ENCODE results near the gene ANXA11. TPM values are rescaled to one million over a fixed set of nuclear protein-coding genes. Genes with fewer than 3 reads are reported as not detected.

The ANXA11 gene
- total and polyA plus RNA-seq, 2 of the 8 experiments (the other 6 are each of a cell fraction or from before 2014, with no cell fraction given) = 40.5 to 84.9 TPM

GRCh38 chr10:80168679-80169380 is 36.5 kb downstream of the ANXA11 start:
- 0 out of 8 replicates have a peak, but pooled peaks cover 0 to 4% (median 0%) of the 10 kb centered on the region in 4 experiments for H3K36me3 ChIP-seq (ENCODE audit: control insufficient read depth in 2 of 4, insufficient read depth in 4 of 4, low read length in 3 of 4)
- H2BK20ac ChIP-seq (ENCODE audit: low read length) = no peak overlapping the region
- WGBS, 2 experiments (ENCODE audit: extremely low coverage in 1 of 2, insufficient coverage in 1 of 2, insufficient read length in 1 of 2, insufficient replicate concordance in 2 of 2, low coverage in 1 of 2, low lambda C conversion rate in 2 of 2, missing lambda C conversion rate in 1 of 2) = 83% methylated on average over 13 of the region's 13 CpGs; no CpG with 5 or more reads in 1 of the 2 experiments
- H4K20me1 ChIP-seq (replicated peaks in 1 of 2; ENCODE audit: control insufficient read depth in 1 of 2, insufficient read depth in 2 of 2, low read length in 2 of 2) = peaks cover 2% of the 10 kb centered on the region in 2 experiments
- H3K4me1 ChIP-seq (replicated peaks in 1 of 4; ENCODE audit: control insufficient read depth in 3 of 4, insufficient read depth in 4 of 4, low read length in 3 of 4) = peaks cover 4 to 16% (median 9%) of the 10 kb centered on the region in 4 experiments
- FAIRE-seq (no peak), DNase-seq (ENCODE audit: low read depth in 1 of 2, low spot score in 2 of 2) (peak in 1 of 2 experiments; percentile 77)
- H3K4ac ChIP-seq (replicated peaks; ENCODE audit: insufficient read length, low read depth, low read length) = no peak overlapping the region
- H3K56ac ChIP-seq (replicated peaks; ENCODE audit: insufficient read length, low read depth, low read length) = no peak overlapping the region
- no peak overlapping the region for H2BK120ac ChIP-seq (replicated peaks; ENCODE audit: low read depth, low read length)
- TF ChIP-seq PHF8 (conservative IDR thresholded peaks at IDR 0.05; ENCODE audit: low read depth, low read length) (no peak), RAD21 (IDR thresholded peaks at IDR 0.05 in 1 of 2, conservative IDR thresholded peaks at IDR 0.05 in 1 of 2; ENCODE audit: low read depth in 2 of 2, low read length in 2 of 2) (peak; percentile 63 to 72), CTCF (IDR thresholded peaks at IDR 0.05; ENCODE audit: control extremely low read depth in 1 of 3, insufficient read depth in 1 of 3, low read depth in 1 of 3, low read length in 3 of 3) (peak; percentile 60 to 65 (median 62)), ASH2L (IDR thresholded peaks at IDR 0.05; ENCODE audit: low read length) (no peak), RNF2 (IDR thresholded peaks at IDR 0.05; ENCODE audit: borderline replicate concordance, low read depth, low read length, missing control alignments, poor library complexity, severe bottlenecking) (no peak), JUND (IDR thresholded peaks at IDR 0.05; ENCODE audit: low read length) (no peak)
- H2BK5ac ChIP-seq (ENCODE audit: low read depth, low read length) = no peak overlapping the region
- no peak overlapping the region for H3K27ac ChIP-seq (ENCODE audit: low read depth, low read length)
- no peak overlapping the region for H3K4me2 ChIP-seq (ENCODE audit: insufficient read depth in 1 of 2, low read depth in 2 of 2, low read length in 2 of 2)
- no peak overlapping the region for H2AFZ ChIP-seq (ENCODE audit: low read length)
- no peak overlapping the region for H3K18ac ChIP-seq (ENCODE audit: extremely low read depth, low read length)
- H3K23ac ChIP-seq (ENCODE audit: insufficient read length) = no peak overlapping the region
- peaks cover 4% of the 10 kb centered on the region for H3K79me1 ChIP-seq (ENCODE audit: low read depth, low read length)
- POLR2A ChIA-PET (ENCODE audit: partially characterized antibody) = no interaction called here
- no peaks in the 10 kb centered on the region for H3K9me3 ChIP-seq (ENCODE audit: insufficient read depth in 2 of 2, low read depth in 1 of 2, low read length in 1 of 2)
- H3K4me3 ChIP-seq (ENCODE audit: extremely low read depth in 1 of 4, insufficient read depth in 2 of 4, low read depth in 3 of 4, low read length in 4 of 4) = no peak overlapping the region
- CTCF ChIA-PET (ENCODE audit: partially characterized antibody) = interaction anchor here (0.6 to 5.8 kb wide), 17 partner anchors 8 to 53 kb away, joined by 3 to 59 read pairs (median 5); no protein-coding TSS in a partner anchor
- no peaks in the 10 kb centered on the region for H3K79me2 ChIP-seq (ENCODE audit: control insufficient read depth in 1 of 2, insufficient read depth in 2 of 2, low read length in 2 of 2)
- H3K23me2 ChIP-seq (ENCODE audit: low read depth, low read length) = no peaks in the 10 kb centered on the region
- H2AK5ac ChIP-seq (ENCODE audit: low read depth, low read length) = no peak overlapping the region
- H3K27me3 ChIP-seq (replicated peaks in 1 of 4; ENCODE audit: control insufficient read depth in 3 of 4, extremely low read depth in 1 of 4, insufficient read depth in 3 of 4, low read length in 3 of 4) = no peaks in the 10 kb centered on the region
- H3K9ac ChIP-seq (replicated peaks in 1 of 4; ENCODE audit: extremely low read depth in 1 of 4, low read depth in 3 of 4, low read length in 3 of 4) = no peak overlapping the region
- no peak overlapping the region for H3K14ac ChIP-seq (ENCODE audit: insufficient read length)
- no peak overlapping the region for H4K91ac ChIP-seq (replicated peaks; ENCODE audit: insufficient read length, low read length)
- no peak overlapping the region for H2BK15ac ChIP-seq (ENCODE audit: low read length)
- H2BK12ac ChIP-seq (ENCODE audit: low read depth, low read length) = no peak overlapping the region
- H4K5ac ChIP-seq (ENCODE audit: insufficient read length, low read depth, low read length) = no peak overlapping the region
- peak overlapping the region; percentile 47; the same call in 1 of the 2 replicates for H4K8ac ChIP-seq (ENCODE audit: extremely low read depth, insufficient read depth, low read length)
